HG03175 (cell line): Measurements from ENCODE around the gene CSNK1G1.
A peak's percentile ranks its signal among the peaks of the same experiment; 100 is the strongest.
"Not testable (repeated sequence)": the region's sequence is repeated elsewhere in the genome, so short reads cannot be mapped to it uniquely, and the experiment has no call there.

Experiments used
- ATAC-seq: cut with Tn5 transposase; IDR thresholded peaks from one replicate; pipeline ENCODE4 v1.9.1; 2021; ENCODE audit warnings: mild to moderate bottlenecking, moderate library complexity; ENCODE audit not compliant: unreplicated experiment

CSNK1G1 gene

DNA sequence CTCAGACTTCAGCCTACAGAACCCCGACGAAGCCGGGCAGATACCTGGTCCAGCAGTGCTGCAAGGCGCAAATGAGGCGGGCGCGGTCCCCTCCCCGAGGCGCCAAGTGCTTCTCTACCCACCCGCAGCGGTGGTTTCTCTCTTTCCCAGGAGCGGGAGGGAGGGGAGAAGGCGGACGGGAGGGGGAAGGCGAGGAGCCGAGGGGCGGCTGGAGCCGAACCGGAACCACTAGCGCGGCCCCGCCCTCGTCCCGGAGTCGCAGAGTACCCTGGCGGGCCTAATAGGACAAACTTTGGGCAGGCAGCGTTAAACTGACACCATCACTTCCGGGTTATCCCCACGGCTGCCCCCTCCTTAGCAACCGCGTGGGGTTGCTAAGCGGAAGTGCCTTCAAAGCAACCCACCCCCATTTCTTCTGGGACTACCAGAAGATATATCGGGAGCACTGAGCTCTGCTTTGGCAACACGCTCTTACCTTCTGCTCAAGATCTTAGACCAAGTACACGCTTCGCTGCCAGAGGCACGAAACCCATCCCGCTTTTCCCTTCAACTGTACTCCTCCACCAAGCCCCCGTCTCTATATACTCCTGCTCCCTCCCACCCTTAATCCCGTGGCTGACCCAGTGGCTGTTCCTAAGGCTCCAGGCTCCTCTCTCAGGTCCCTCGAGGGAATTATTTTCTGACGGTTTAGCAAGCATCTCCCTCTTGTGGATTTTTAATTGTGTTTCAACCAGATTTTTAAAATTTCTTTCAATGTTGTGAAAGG lies at the start of gene CSNK1G1:
Gene CSNK1G1 (minus strand): TSS at position 230 of the 766 bp plus-strand sequence. CDS start 55,674 bp downstream, outside the sequence.
- peak; percentile 97 for ATAC-seq

DNA sequence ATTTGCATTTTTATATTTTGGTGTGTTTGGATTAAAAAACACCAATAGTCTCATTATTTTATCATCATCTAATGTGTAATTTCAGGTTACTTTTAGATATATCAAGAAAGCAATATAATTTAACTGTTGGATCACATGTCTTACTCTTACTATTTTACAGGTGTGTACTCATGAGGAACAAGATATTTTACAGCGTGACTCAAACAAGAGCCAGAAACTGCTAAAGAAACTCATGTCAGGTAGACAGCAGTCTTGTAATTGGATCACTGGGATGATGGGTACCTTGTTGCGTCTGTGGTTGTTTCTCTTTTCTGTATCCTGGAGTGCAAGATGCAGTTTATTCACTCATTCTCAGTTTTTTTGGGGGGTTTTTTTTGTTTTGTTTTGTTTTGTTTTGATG lies 44.6 kb upstream of the CSNK1G1 start:
- ATAC-seq = no peak

DNA sequence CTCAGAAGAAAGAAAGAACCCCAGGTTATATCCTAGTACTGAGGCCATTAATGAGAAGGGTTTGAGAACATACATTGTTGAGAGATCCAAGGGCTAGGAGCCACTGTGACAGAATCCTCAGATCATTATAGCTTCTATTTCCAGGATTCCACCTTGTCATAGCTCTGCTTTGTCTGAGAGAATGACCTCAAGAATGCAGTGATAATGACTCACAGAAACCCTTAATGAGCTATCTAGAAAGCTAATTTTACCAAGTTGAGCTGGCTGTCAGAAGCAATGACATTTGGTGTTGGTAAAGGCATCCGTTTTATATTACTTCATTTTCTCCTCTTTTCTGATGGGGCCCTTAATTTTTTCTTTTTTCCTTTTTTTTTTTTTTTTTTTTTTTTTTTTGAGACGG lies 42.6 kb upstream of the CSNK1G1 start:
- ATAC-seq = no peak

DNA sequence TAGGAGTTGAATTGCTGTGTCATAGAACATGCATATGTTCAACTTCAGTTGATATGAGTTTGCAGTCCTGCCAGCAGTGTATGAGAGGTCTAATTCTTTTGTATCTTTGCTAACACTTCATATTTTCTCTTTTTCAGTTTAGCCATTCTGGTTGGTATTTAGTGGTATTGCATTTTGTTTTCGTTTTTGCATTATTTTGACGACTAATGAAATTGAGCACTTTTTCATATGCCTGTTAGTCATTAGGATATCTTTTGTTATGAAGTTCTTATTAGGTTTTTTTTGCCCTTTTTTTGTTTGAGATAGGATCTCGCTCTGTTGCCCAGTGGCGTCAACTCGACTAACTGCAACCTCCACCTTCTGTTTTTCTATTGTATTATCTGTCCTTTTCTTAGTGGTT lies 40.8 kb upstream of the CSNK1G1 start:
- no peak for ATAC-seq

DNA sequence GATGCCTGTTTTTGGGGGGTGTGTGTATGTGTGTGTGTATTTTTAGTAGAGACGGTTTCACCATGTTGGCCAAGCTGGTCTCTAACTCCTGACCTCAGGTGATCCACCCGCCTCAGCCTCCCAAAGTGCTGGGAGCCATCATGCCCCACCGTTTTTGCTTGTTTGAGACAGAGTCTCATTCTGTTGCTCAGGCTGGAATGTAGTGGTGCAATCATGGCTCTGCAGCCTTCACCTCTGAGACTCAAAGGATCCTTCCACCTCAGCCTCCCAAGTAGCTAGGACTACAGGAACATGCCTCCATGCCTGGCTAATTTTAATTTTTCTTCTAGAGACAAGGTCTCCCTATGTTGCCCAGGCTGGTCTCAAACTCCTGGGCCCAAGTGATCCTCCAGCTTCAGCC lies 36.5 kb upstream of the CSNK1G1 start:
- not testable (repeated sequence) for ATAC-seq

DNA sequence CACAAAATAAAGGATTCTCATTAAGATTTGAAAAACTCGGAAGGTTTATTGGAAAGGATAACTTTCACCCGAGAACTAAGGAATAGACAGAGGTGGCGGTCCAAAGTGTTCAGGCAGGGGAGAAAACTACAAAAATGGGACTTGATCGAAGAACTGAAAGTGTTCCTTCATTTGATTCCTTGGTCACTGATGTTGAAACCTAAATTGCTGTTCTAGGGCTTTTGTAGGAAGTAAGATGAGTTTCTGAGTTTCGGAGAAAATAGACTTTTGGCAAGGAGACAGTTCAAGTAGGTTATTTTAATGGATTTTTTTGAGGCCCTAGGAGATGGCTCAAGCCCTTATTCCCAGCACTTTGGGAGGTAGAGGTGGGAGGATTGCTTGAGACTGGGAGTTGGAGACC lies 33.1 kb upstream of the CSNK1G1 start:
- ATAC-seq = no peak

DNA sequence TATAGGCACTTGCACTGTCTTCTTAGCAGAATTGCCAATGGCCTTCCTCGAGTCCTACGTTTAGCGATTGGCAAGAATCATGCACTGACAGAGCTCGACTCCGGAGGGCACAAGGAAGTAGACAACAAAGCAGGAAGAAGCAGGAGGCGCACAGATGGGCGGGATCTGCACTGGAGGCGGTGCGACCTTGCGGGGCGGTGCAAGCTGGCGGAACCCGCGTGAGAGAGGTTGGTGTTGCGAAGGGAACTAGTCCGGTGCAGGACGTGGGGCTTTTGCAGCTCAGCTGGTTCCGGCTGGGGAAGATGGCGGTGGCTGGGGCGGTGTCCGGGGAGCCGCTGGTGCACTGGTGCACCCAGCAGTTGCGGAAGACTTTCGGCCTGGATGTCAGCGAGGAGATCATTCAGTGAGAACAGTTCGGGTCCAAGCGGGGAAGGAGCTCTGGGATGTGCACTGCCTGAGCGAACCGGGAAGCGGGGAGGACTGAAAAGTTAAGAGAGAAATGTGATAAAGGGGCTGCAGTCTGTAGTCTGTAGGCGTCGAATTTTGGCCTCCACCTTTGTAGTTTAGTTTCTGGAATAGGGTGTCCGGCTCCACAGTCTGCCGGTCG lies 31.7 kb upstream of the CSNK1G1 start, which contains the start of gene TRIP4:
Gene TRIP4 (plus strand): TSS at position 275 of the 607 bp plus-strand sequence. CDS start 28 bp downstream, at position 303.
- peak; percentile 98 for ATAC-seq

DNA sequence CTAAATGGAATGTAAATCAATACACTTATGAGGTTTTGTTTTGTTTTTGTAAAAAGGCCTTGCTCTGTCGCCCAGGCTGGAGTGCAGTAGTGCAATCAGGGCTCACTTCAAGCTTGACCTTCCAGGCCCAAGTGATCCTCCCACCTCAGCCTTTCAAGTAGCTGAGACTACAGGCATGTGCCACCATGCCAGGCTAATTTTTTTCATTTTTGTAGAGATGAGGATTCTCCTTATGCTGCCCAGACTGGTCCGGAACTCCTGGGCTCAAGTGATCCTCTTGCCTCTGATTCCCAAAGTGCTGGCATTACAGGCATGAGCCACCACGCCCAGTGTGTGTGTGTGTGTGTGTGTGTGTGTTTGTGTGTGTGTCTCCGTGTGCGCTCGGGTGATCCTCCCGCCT lies 30.3 kb upstream of the CSNK1G1 start:
- ATAC-seq = no peak

DNA sequence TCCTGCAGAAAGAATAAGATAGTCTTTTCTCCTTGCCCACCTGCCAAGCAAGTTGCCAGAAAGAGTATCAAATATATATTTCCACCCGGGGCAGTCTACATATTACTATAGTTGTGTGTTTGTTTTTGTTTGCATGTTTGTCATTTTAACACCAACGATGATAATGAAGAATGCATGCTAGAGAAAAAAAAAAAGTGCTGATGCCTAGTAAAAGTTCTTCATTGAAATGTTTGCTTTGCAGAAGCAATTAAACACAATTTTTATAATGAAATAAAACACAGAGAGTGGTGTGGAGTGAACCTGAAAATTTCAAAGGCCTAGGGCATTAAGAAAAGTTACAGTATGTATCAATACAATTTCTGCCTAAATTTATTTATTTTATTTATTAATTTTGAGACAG lies 27.8 kb upstream of the CSNK1G1 start:
- no peak for ATAC-seq

DNA sequence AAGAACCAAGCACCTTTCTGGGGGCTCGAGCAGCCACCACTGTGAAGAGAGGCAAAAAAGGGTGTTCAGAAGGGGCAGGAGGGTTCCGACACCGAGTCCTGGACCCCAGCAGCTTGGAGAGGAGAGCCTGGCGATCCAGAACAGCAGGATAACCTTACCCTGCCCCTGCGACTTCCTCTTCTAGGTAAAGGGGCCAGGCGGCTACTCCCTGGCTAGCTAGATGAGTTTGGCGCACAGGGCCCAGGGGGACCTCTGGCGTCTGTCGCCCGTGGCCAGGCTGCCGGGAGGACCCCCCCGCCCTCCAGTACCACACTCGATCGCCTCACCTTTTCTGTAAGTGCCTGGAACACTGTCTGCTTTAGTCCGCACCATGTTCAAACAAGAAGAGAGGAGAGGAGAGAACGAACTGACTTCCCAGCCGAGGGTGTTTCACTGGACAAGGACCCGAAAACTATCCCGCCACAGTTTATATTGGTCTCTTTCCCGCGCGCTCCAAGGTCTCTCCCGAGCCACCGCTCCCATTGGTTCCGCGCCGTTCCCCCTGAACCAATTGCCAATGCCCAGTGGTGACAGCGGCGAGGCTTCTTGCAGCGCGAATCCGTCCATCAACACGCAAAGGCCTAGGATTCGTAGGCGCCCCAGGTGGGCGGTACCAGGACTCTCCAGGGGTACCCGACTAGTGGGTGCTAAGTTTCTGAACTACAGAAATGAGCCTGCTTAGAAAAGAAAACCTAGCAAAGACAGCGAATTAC lies 25.2 kb upstream of the CSNK1G1 start, which contains the start of gene PCLAF:
Gene PCLAF (minus strand): TSS at position 442 of the 752 bp plus-strand sequence. CDS start 70 bp downstream, at position 372.
- ATAC-seq = peak; percentile 96

DNA sequence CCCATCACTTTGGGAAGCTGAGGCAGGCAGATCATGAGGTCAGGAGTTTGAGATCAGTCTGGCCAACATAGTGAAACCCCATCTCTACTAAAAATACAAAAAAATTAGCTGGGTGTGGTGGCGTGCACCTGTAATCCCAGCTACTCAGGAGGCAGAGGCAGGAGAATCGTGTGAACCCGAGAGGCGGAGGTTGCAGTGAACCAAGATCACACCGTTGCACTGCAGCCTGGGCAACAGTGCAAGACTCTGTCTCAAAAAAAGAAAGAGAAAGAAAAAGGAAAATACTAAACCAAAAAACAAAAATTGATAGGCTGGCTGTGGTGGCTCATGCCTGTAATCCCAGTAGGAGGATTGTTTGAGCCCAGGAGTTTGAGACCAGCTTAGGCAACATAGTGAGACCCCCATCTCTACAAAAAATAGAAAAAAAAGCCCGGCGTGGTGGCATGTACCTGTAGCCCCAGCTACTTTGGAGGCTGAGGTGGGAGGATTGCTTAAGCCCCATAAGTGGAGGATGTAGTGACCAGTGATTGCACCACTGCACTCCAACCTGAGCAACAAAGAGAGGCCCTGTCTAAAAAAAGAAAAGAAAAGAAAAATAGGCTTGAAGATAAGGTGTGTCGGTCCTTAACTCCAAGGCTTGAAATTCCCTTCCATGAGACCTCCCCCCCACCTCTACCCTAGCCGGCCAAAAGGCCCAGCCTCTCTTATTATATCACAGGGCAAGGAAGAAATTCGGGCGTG lies 24.3 kb upstream of the CSNK1G1 start:
- not testable (repeated sequence) for ATAC-seq

DNA sequence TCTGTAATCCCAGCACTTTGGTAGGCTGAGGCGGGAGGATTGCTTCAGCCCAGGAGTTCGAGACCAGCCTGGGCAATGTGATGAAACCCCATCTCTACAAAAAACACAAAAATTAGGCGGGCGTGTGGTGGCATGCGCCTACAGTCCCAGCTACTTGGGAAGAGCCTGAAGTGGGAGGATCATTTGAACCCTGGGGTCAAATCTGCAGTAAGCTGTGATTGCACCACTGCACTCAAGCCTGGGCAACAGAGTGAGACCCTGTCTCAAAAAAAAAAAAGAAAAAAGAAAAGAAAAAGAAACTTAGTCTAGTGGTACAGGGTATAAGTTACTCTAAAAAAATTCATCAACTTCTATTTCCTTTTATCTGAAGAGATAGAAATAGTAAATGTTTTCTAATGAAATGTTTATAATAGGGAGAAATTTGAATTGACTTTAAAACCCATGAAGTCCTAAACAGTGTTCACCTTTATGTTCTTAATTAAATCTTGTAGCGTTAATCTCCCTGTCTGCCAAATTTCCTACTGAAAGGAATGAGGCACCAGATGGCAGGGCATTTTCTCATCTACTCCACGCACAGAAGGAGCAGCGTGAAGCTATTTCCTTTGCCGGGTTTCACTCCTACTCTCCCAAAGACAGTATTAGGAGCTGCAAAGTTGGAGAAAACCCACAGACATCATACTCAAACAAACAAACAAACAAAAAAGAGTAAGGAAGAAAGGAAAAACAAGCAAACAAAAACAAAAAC lies 23.4 kb upstream of the CSNK1G1 start:
- no peak for ATAC-seq

DNA sequence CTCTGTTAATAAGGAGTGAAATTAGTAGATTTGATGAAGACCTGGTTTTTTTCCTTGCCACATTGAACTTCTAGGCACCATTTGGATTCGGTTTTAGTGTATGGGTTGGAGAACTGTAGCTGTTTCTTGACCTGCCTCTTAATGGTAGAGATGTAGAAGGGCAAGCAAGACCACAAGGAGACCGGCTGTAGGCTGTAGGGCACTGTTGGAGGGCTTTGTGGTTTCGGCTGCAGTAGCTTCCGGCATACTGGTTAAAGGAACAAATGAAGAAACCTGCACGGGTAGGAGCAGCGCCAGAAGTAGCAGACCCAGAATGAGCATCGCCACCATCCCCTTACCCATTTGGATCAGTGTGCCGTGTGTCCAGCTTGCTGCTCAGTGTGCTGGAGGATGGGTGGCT lies 17.4 kb upstream of the CSNK1G1 start:
- ATAC-seq = no peak

DNA sequence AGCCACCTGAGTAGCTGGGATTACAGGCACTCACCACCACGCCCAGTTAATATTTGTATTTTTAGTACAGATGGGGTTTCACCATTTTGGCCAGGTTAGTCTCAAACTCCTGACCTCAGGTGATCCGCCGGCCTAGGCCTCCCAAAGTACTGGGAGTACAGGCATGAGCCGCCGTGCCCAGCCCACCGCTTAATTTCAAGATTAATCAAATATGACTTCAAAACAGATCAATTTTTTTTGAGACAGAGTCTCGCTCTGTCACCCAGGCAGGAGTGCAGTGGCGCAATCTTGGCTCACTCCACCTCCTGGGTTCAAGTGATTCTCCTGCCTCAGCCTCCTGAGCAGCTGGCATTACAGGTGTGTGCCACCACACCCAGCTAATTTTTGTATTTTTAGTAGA lies 15.4 kb upstream of the CSNK1G1 start:
- not testable (repeated sequence) for ATAC-seq

DNA sequence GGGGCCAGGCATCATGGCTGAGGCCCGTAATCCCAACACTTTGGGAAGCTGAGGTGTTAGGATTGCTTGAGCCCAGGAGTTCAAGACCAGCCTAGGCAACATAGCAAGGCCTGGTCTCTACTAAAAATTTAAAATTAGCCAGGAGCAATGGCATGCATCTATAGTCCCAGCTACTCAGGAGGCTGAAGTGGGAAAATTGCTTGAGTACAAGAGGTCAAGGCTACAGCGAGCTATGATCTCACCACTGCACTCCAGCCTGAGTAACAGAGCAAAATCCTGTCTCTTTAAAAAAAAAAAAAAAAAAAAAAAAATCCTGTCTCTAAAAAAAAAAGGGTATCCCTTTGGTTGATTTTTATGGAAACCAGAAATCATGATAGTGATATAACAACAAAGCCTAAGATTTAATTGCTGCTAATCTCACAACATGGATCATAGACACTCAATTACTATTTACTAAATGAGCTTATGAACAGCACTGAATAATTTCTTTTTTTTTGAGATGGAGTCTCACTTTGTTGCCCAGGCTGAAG lies 13.2 kb upstream of the CSNK1G1 start:
- no peak for ATAC-seq

DNA sequence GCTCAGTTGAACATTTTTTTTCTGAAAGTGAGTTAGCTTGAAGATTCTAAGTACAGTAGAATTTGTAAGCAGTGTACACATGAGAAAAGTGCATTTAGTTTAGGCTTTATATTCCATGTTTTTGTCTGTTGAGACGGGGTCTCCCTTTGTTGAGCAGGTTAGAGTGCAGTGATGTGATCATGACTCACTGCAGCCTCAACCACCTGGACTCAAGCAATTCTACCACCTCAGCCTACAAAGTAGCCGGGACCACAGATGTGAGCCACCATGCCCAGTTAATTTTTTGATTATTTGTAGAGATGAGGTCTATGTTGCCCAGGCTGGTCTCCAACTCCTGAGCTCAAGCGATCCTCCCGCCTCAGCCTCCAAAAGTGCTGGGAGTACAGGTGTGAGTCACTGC lies 5.3 kb upstream of the CSNK1G1 start:
- ATAC-seq = no peak

DNA sequence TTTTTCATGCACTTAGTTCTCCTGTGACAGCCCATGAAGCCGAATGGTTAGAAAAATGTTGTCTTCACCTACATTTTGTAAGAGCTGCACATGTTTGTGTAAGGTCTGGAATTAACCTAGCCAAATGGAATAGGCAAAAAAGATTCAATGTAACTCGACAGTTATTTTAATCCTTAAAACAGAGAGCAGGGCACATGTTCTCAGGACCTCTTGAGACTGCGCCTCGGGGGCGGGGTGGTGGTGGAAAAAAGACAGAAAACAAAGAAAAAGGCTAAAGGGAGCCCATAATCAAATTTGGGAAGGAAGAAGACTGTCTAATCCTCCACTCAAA lies 702 bp upstream of the CSNK1G1 start:
- ATAC-seq = no peak

DNA sequence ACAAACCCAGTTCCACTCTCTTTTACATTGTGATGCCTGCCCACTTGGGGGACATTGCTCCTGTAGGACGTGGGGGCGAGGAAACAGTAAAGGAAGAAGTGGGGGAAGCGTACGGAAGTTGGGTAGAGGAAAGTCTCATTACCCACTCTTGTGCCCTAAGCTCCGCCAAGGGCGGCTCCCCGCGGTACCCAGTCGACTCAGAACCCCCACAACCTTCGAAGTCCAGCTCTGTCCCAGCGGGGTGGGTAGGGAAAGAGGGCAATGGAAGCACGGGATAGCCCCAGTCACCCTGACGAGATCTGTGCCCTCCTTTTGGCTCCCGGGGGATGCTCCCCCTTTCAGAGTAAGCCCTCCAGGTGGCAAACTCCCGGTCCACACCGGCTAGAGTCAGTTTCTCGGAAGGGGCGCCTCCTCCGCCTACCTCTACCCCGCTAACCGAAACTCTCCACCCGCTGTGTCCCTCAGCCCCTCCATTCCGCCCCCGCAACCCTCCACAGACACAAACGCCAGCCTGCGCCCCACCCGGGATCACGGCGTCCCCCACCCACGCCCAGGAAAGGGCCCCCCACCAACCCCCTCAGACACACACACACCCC lies 527 bp downstream of the CSNK1G1 start:
- ATAC-seq = peak; percentile 16

DNA sequence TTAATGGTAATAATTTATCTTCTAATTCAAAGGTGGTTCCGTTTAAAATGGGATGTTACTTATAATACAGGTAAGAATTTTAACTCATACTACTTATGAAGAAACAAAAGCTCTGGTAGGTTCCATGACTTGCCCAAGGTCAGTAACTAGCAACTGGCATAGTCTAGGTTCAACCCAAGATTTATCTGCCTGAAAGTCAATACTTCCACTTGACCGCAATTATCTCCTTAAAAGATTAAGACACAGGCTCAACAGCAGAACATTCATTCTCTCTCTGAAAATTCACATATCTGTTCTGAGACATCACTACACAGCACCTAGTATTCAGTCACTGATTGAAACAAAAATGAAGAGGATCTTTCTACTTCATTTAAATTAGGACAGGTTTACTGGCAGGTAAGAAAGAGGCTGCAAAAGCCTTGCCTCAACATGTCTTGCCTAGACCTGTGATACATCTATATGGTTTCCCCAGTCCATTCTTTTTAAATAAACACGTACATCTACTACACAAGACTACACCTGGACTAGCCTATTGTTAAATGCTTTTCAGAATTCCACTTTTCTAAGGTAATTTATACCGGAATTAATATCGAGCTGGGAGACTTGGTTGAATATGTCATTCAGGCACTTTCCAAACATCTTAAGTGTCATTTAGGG lies 1.2 kb downstream of the CSNK1G1 start:
- ATAC-seq = no peak
